Measurements from ENCODE around the gene SLF1.
A peak's percentile ranks its signal among the peaks of the same experiment; 100 is the strongest.

SLF1 gene

DNA sequence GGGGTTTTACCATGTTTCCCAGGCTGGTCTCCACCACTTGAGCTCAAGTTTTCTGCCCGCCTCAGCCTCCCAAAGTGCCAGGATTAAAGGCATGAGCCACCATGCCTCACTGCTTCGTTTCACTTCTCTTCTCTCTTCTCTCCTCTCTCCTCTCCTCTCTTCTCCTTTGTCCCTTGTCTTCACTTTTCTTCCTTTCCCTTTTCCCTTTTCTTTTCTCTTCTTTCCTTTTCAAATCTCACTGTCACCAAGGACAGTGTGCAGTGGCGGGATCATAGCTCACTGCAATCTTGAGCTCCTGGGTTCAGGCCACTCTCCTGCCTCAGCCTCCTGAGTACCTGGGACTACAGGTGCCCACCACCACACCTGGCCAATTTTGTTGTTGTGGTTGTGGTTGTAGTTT is 49.5 kb downstream of the SLF1 start:
- no peak for DNase-seq

DNA sequence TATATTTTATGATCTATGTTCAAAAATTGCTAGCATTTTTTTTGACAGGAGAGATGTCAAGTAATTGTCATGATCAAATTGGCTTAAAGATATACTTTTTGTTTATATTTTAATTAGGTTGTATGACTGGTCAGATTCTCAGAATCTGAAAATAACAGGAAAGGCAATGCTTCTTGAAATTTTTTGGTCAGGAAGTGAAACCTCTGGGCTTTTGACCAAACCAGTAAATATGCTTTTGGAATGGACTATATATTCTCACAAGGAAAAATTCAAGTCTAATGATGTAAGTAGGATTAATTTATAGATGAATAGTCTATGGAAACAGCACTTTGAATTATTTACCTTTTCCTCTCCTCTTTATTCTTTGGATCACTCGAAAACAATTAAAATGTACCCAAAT is 52.3 kb downstream of the SLF1 start:
- DNase-seq, result no peak

DNA sequence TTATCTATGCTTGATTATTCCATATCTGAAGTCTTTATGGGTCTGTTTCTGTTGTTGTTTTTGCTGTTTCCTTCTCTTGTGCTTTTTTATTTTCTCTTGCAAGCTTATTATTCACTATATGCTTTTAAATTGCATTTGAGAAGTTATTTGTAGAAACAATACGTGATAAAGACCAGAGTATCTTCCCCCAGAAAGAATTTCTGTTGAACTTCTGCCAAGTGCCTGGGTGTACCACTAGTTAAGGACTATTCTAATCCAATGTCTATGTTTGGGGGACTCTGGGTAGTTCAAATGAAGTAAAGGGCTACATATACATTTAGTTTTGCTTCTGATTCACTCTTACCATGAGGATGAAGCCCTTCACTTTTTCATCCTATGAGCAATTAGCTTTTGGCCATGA is 54.3 kb downstream of the SLF1 start:
- DNase-seq, result no peak

DNA sequence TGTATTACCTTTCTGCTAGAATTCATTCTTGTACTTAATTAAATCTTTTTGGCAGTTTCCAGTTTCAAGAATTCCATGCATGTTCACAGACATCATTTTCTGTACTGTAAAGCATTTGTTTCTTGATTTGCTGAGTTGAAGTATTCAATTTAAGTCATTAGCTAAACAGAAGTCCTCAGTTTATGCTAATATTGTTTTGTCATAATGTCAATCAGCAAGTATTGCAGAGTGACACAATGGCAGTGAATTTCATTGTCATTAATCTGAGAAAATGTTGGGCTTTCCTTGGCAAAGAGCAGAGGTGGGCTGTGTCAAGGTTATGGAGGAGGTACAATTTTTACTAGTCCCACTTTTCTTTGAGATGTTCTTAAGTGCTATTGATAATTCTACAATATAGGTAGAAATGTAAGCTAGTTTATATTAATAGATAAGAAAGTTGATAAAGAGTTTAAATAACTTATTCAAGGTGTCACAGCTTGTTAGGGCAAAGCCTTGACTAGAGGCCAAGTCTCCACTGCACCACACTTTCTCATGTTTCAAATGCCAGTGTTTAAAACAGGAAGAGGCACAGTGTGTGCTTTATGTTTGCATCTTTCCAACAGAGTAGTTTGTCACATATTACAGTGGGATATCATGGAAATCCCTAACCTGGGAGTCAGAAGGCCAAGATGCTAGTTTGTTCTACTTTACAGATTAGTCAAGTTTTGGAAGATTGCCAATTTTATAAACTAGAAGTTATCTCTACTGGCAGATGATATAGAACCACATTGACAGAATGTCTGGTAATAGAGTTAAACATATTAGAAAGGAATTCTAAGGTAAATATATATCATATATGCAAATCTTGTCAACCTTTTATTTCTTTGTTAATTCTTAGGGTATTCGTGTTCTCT is 56.3 kb downstream of the SLF1 start:
- DNase-seq, result no peak

DNA sequence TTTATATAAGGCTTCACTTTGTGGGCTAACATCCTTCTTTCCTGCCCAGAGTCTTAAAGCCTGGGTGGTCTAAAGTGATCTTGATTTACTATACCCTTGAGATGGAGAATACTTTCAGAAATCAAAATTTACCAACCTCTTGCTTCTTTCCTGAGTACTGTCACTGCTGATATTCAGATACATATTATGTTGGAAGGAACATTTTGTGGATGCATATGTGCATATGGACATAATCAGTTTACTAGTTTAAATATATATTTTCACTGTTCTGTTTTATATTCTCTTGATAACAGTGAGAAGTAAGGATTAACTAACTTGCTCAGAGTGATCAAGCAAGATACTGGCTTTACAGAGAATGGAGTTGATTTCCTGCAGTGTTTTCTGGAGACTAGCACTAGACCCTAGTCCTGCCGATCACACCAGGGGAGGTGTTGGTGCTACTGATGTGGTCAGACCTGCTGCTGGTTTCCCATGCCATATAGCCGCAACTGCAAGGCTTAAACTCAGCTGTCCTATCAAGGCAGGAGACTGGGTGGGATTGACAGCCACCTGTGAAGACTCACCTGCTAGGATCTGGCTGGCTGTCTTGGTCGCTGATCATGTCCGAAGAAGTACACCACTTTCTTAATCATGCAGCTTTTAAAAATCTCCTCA is 57.6 kb downstream of the SLF1 start:
- no peak for DNase-seq

DNA sequence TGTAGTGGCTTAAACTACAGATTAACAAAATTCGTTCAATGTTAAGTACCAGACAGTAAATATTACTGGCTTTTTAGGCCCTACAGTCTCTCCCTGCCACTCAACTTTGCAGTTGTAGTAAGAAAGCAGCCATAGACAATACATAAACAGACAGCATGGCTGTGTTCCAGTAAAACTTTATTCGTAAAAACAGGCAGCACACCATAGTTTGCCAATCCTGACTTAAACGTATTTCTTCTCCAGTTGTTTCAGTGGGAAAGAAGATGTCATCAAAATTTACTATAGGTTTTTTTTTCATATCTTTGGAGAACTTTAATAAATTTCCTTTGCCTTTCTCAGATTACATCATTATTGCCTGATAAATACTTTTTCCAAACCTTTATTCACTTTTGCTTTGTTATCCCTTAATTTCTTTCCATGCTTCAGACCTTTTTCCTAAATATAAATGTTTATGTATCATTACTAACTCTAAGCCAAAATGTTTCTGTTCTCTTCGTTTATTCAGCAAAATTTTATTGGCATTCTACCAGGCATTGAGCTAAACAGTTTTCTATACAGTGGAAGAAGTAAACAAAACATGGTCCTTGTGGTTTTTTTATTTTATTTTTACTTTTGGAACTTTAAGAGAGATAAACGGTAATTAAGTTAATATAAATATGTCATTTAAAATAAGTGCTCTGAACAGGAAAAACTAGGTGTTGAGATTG is 64.5 kb downstream of the SLF1 start:
- DNase-seq, result no peak

DNA sequence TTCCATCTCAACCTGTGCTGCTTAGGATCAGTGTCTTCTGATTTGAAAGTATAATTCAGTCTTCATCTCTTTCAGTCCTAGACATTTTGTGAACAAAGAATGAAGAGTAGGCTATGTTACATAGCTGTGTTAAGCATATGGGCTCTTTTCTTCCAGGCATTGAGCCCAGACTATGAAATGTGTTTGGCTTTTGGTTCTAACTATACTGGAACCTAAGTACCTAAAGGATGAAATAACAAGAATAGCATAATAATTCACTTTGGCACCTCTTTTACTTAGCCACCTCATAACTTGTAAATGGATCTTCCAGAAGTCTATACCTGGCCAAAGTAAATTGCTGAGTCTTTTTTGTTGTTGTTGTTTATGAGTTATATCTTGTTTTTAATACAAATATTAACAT is 71.4 kb downstream of the SLF1 start:
- DNase-seq, result no peak

DNA sequence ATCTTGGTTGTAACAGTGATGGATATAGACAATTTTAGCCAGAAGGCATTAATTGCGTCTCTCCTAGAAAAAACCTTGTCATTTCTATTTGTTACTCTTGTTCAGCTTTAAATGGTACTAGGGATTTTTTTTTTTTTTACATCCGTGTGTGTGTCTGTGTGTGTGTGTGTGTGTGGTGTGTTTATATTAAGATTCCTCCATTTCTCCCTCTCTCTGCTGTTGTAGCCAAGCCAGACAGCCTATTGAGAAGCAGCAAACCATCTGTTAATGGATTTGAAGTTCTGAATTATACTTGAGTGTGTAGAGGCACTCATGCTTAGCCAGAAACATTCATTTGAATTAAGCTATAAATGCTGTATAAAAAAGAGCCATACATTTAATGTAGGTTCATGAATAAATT is 72.3 kb downstream of the SLF1 start:
- DNase-seq, result no peak

DNA sequence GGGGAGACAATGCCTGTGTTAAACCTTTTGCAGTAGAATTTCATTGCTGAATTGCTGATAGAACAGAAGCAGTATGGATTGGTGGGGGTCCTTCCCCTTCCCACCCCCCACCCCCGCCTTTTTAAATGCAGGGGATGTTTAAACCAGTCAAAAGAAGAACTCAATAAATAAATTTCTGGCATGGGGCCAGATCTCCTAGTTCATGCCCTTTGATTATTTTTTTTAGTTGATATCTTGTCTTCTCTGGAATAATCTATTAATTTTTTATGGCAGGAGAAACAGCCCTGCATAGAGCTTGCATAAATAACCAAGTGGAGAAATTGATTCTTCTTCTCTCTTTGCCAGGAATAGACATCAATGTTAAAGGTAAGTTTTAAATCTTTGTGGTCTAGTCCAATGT is 72.8 kb downstream of the SLF1 start:
- no peak for DNase-seq

DNA sequence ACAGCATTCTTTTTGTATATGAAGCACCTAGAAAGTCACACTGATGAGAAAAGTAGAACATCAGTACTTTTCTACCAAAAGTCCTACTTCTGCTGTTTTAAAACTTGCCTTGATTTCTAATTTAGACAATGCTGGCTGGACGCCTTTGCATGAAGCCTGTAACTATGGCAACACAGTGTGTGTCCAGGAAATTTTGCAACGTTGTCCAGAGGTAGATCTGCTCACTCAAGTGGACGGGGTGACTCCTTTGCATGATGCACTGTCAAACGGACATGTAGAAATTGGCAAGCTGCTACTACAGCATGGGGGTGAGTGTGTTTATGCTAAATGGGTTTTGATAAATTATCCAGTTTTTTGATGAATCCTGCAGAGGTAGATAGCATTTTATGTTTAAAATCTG is 73.5 kb downstream of the SLF1 start:
- DNase-seq, result no peak

DNA sequence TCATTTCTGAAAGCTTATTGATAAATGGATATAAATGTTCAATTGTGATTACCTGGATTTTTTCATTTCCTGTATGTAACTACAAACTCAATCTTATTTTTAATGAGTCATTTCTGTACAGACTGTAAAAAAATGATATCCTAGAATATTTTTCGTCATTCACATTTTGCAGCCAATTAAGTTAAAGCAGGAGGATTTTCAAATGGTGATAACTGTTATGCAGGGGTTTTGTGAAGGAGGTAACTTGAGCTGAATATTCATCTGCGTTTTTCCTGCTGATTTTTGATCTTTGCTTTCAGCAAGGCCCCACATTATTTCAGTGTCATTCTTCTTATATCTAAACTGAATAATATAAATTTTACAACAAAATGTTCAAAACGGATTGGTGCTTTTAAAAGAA is 74.1 kb downstream of the SLF1 start:
- DNase-seq, result no peak

DNA sequence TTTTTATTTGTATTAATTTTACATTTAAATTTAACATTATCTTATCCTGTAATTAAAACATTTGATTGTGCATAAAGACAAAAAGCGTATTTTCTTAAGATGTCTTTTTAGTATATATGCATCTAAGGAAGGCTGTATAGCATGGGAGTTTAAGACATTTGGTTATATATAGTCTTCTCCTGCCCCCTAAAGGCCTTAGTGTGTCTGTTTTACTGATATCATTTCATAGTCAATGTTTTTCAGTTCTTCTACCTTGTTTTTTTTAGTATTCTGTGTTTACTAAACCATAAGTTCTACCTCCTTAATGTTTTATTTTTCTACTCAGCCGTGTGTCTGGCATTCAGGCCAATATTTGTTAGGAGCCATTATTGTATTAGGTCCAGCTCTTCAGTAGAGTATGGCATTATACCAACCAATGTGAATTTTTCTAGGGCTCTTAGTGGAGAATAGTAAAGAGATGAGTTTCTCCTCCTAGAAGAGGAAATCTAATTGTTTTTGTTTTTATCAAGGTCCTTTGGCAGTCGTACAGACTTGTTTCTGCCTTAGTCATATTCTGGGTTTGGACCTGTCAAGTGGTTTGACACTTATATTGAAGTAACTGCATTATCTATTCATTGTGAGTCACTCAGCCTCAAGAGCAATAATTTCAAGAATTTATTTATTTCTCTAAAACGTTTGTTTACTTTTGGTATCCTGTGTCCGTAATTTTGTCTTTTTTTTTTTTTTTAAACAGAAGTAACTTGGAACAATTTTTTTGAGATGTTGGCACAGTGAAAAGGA is 74.8 kb downstream of the SLF1 start:
- peak in 1 of 2 donors; percentile 60 for DNase-seq

DNA sequence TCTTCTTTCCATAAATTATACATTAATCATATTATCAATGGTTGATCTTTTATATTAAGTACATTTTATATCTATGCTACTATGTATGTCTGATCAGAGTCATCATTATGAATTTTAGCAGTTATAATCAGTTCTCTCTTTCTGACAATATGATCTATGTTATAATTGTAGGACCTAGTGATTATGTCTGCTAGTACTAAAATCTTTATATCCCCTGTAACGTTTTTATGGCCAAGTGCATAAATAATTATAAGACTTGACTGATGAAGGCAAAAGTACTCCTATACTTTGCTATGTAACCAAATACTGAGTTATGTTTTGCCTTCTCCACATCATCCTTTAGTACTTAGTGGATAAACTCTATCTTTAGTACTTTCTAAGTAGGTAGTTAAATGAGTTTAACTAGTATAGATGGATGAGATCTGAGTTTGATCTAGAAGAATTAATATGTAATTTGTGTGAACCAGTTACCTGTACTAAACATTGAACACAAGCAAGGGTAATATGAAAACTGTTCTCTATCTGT is 75.4 kb downstream of the SLF1 start:
- no peak for DNase-seq

DNA sequence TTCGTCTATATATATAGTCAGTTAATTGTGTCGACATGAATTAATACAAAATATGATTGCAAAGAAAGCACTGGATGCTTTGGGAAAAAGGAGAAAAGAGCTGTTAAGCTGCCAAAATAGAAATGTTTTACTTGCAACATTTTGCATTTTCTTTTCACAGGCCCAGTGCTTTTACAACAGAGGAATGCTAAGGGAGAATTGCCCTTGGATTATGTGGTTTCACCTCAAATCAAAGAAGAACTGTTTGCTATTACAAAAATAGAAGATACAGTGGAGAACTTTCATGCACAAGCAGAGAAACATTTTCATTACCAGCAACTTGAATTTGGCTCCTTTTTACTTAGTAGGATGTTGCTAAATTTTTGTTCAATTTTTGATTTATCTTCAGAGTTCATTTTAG is 76.2 kb downstream of the SLF1 start:
- no peak for DNase-seq

DNA sequence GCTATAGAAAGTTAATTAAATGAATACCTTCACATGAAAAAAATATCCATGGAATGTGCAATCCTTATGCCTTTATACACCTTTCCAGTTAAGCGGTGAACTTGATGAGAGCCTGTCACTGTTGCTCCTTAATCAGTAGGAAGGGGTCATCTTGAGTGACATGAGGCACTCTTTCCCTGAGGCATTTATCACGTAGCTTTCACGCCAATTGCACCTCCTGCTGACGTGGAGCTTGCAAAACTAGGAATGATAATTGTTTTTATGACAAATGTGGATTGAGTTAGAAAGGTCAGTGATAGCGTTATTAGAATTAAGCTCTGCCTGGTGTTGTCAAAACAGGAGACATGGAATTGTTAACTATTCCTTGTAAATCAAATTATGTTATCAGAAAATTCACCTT is 79.7 kb downstream of the SLF1 start:
- DNase-seq, result no peak

DNA sequence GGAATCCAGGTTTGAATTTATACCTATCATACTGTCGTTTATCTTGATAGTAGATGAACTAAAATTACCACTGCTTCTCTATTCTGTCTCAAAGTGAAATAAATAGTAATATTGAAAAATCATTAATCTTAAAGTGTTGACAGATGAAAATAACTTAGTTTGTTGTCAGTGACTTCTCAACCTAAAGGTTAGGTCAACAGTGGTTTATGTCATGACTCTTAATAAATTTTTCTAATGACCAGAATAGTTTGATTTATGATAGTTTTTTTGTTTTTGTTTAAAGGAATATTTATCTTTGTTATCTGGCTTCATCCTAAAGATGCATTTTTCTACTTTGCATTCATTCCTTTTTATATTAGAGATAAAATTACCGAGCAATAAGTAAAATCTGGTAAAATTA is 81.1 kb downstream of the SLF1 start:
- DNase-seq, result no peak

DNA sequence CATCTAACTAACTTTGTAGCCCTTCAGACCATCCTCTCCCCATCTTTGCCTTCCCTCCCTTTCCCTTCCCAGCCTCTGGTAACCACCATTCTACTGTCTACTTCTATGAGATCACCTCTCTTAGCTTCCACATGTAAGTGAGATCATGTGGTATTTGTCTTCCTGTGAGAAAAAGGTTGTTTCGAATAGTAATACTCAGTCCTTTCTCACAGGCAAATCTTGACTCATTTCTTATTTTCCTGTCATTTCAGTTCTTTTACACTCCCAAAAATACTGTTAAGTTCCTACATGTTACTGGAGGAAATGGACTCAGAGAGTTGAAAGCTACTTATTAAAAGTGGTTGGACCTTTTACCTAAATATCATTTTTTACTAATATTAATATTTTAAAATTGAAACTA is 82.1 kb downstream of the SLF1 start:
- peak in 1 of 2 donors; percentile 7 for DNase-seq

DNA sequence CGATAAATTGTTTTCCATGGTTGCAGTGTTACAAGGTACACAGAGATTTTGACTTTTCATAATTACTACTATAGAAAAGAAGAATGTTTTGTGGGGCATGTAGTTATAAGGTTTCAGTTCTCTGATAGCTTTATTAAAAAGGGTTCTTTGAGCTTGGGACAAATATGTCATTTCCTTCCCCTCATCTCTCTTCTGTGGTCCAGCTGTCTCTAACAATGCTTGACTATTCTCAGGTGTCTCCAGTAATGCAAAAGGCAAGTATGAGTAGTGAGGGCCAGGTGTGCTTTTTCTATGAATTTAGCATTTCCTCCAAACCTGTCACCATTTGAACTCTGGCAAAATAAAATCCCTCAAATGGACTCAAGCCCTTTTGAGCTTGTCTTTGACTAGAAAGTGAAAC is 84.3 kb downstream of the SLF1 start:
- DNase-seq, result no peak

DNA sequence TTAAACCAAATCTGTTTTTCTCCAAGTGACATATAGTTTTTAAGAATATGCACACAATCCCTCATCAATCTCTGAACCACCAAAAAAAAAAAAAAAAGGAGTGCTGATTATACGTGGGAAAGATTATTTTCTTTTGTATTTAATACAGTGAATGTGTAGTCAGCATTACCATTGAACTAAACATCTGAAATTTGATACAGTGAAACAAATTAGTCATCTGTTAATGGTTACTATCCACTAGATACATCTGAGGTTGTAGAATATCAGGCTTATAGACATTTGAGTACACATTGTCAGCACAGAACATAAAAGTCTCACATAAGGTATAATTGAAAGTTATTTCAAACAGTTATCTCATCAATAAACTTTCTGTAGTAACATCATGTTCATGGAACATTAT is 87.0 kb downstream of the SLF1 start:
- DNase-seq, result no peak

DNA sequence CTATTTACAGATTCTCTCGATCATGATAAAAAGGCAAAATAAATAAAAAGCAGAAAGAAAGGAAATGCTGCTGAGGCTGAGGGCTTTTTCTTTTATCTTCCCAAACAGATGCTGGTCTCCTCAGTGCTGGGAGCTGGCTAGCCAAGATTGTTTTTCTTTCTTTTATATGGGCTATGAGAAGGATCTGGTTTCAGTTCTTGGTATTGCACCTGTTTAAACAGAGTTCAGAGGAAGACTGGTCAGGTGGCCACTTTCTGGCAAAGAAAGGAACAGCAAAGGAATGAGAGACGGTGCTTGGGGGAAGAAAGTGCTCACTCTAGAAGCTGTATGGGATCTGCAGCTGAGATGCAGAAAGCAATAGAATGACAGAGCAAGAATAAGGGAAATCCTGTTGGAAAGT is 88.9 kb downstream of the SLF1 start:
- DNase-seq, result no peak

DNA sequence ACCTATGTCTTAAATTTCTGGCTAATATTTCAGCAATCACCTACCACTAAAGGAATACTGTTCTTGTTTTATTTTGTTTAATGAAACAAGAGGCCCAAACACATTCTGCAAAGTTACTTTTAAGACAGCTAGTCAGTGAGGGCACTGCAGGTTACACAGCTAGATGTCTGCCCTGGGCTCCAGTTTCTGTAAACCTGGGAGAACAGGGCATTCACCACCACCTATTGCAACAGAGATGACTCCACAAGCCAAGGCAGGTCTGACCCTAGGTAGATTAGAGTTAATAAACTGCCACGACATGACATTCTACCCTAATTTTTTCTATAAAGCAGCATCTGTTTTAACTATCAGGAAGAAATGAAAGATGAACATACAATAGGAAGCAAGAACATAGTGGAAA is 90.8 kb downstream of the SLF1 start:
- DNase-seq, result no peak

DNA sequence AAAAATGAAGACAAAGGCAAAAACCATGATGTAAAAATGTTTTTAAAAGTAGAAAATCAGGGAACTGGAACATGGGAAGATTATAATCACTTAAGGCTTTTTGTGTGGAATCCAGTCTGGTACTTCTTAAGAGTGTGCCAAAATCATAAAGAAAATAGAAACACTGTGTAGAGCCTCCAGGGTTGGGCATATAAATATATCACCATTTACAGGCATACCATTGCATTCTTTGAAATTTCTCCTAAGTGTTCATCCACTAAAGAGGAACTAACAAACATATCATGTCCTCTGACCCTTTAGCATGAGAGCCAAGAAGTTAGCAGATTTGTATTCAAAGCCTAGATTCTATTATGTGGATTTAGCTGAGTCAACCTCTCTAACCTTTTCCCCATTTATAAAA is 93.3 kb downstream of the SLF1 start:
- DNase-seq, result no peak

DNA sequence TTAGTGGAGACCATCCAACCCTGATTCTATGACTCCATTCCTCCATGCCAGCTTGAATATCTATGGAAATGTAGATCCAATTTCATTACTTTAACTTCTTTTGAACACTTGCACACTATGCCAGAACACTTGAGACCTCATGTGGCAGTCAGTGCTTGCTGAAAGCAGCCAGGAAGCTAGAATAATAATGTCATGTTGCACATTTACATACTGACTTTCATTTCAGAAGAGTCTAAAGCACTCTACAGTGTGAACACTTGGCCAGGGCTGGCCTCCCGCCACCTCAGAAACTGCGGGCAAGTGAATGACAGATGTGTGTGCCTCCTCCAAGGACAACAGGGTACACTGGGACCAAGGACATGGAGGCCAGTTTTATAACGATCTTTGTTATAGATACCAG is 97.3 kb downstream of the SLF1 start:
- DNase-seq, result no peak
